ENCODE results near the gene R3HDM4.

Gene R3HDM4

DNA sequence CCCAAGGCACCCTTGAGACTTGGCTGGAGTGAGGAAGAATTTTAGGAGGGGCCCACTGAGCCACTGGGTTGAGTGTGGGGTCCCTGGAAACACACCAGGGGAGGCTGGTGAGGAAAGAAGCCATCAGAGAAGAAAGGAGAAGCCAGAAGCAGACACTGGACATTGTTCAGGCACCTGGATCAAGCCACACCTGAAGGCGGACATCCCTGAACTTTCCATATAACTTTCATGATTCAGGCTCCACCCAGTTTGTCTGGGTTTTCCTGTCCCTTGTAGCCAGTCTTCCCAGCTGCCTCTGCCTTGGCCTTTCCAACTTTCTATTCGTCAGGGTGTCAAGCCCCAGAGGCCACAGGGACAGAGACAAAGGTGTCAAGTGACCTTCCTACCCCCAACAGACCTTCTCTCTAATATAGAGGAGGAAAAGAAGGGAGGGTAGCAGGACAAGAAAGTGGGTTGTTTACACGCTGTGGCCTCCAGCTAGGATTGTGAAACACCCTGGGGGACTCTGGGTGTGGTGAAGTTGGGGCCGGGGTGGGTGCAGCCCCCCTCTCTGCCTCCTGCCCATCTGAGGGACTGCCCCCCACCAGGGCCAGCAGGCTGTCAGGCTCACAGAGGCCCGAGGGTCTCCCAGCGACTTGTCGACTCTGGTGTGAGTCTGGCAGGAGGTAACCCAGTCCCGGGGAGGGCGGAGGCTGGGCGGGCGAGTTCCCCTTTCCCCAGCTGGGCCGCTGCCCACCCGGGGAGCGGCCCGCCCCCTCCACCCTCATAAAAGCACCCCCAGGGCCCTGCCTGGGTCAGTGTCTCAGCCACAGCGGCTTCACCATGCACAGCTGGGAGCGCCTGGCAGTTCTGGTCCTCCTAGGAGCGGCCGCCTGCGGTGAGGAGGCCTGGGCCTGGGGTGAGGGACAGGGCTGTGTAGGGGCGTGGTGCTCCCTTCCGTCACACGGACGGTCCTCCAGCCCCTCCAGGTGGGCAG is 53.9 kb downstream of the R3HDM4 start, which contains the start of gene CFD:
TSS of gene CFD (plus strand) at position 797 of the 976 bp plus-strand sequence. CDS start at position 823, 26 bp downstream.
- Histone ChIP-seq H4K20me1 (ENCODE audit: low read depth, low read length) (no peaks in the 10 kb centered on the region), H3K9ac (ENCODE audit: low read length) (no peak within 1 kb of the TSS), H3F3A (ENCODE audit: insufficient read depth) (no peaks in the 10 kb centered on the region), H2AFZ (ENCODE audit: low read depth, low read length, severe bottlenecking) (no peak within 1 kb of the TSS), H3K27ac (ENCODE audit: low read depth, low read length) (no peak within 1 kb of the TSS), H3K79me2 (ENCODE audit: insufficient read depth, low read length) (no peaks in the 10 kb centered on the region), H3K4me2 (ENCODE audit: low read depth, low read length, poor library complexity, severe bottlenecking) (no peak within 1 kb of the TSS), H3K9me3 (ENCODE audit: insufficient read depth, low read length) (no peaks in the 10 kb centered on the region), H3K9me2 (replicated peaks; ENCODE audit: insufficient read depth, low read length) (no peaks in the 10 kb centered on the region), H3K4me3 (ENCODE audit: insufficient read depth, low read length, poor library complexity, severe bottlenecking) (no peak within 1 kb of the TSS), H3K36me3 (ENCODE audit: low read length) (no peaks in the 10 kb centered on the region), H3K27me3 (ENCODE audit: low read length) (no peaks in the 10 kb centered on the region)
- no peak for TF ChIP-seq EZH2phosphoT487 (conservative IDR thresholded peaks at IDR 0.05; ENCODE audit: low read length)
- TF ChIP-seq, protein P1, sequence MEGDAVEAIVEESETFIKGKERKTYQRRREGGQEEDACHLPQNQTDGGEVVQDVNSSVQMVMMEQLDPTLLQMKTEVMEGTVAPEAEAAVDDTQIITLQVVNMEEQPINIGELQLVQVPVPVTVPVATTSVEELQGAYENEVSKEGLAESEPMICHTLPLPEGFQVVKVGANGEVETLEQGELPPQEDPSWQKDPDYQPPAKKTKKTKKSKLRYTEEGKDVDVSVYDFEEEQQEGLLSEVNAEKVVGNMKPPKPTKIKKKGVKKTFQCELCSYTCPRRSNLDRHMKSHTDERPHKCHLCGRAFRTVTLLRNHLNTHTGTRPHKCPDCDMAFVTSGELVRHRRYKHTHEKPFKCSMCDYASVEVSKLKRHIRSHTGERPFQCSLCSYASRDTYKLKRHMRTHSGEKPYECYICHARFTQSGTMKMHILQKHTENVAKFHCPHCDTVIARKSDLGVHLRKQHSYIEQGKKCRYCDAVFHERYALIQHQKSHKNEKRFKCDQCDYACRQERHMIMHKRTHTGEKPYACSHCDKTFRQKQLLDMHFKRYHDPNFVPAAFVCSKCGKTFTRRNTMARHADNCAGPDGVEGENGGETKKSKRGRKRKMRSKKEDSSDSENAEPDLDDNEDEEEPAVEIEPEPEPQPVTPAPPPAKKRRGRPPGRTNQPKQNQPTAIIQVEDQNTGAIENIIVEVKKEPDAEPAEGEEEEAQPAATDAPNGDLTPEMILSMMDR (IDR thresholded peaks at IDR 0.05; ENCODE audit: insufficient read depth, low read length, poor library complexity, severe bottlenecking) = no peak

DNA sequence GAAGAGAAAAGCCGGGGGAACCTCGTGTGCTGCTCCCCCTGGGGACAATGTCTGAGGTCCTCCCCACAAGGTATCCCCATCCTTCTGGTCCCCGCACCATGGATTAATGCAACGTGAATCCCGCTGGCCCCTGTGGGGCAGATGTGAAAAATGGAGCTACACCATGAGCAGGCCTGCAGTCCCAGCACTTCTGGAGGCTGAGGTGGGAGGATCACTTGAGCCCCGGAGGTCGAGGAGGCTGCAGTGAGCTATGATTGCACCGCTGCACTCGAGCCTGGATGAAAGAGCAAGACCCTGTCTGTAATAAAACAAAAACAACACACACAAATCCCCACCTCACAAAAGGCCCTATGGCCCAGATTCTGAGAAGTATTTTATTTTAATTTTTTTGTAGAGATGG is 54.7 kb downstream of the R3HDM4 start:
- Histone ChIP-seq H3K27me3 (ENCODE audit: low read length) (no peaks in the 10 kb centered on the region), H3F3A (ENCODE audit: insufficient read depth) (no peaks in the 10 kb centered on the region), H4K20me1 (ENCODE audit: low read depth, low read length) (no peaks in the 10 kb centered on the region), H3K9ac (ENCODE audit: low read length) (no peak overlapping the region), H3K36me3 (ENCODE audit: low read length) (no peaks in the 10 kb centered on the region), H3K4me3 (ENCODE audit: insufficient read depth, low read length, poor library complexity, severe bottlenecking) (no peak overlapping the region), H3K79me2 (ENCODE audit: insufficient read depth, low read length) (no peaks in the 10 kb centered on the region), H3K4me2 (ENCODE audit: low read depth, low read length, poor library complexity, severe bottlenecking) (no peak overlapping the region), H3K27ac (ENCODE audit: low read depth, low read length) (no peak overlapping the region), H2AFZ (ENCODE audit: low read depth, low read length, severe bottlenecking) (no peak overlapping the region), H3K9me2 (replicated peaks; ENCODE audit: insufficient read depth, low read length) (no peaks in the 10 kb centered on the region), H3K9me3 (ENCODE audit: insufficient read depth, low read length) (no peaks in the 10 kb centered on the region)
- no peak for TF ChIP-seq EZH2phosphoT487 (conservative IDR thresholded peaks at IDR 0.05; ENCODE audit: low read length)
- TF ChIP-seq, protein P1 (IDR thresholded peaks at IDR 0.05; ENCODE audit: insufficient read depth, low read length, poor library complexity, severe bottlenecking) = no peak

DNA sequence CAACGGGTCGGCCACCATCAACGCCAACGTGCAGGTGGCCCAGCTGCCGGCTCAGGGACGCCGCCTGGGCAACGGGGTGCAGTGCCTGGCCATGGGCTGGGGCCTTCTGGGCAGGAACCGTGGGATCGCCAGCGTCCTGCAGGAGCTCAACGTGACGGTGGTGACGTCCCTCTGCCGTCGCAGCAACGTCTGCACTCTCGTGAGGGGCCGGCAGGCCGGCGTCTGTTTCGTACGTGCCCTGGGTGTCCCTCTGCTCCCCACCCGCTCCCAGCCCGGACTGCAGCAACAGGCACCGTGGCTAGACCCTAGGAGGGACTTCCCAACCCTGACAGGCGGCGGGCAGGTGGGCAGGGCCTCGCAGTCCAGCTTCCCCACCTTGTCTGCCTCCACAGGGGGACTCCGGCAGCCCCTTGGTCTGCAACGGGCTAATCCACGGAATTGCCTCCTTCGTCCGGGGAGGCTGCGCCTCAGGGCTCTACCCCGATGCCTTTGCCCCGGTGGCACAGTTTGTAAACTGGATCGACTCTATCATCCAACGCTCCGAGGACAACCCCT is 57.4 kb downstream of the R3HDM4 start:
- H3K27me3 ChIP-seq (ENCODE audit: low read length) = no peaks in the 10 kb centered on the region
- H3K79me2 ChIP-seq (ENCODE audit: insufficient read depth, low read length) = no peaks in the 10 kb centered on the region
- no peak overlapping the region for H2AFZ ChIP-seq (ENCODE audit: low read depth, low read length, severe bottlenecking)
- H3K36me3 ChIP-seq (ENCODE audit: low read length) = no peaks in the 10 kb centered on the region
- H3K27ac ChIP-seq (ENCODE audit: low read depth, low read length) = no peak overlapping the region
- H3K9ac ChIP-seq (ENCODE audit: low read length) = no peak overlapping the region
- H3K4me2 ChIP-seq (ENCODE audit: low read depth, low read length, poor library complexity, severe bottlenecking) = no peak overlapping the region
- no peaks in the 10 kb centered on the region for H3K9me3 ChIP-seq (ENCODE audit: insufficient read depth, low read length)
- H4K20me1 ChIP-seq (ENCODE audit: low read depth, low read length) = no peaks in the 10 kb centered on the region
- no peaks in the 10 kb centered on the region for H3F3A ChIP-seq (ENCODE audit: insufficient read depth)
- no peaks in the 10 kb centered on the region for H3K9me2 ChIP-seq (replicated peaks; ENCODE audit: insufficient read depth, low read length)
- no peak overlapping the region for H3K4me3 ChIP-seq (ENCODE audit: insufficient read depth, low read length, poor library complexity, severe bottlenecking)
- TF ChIP-seq EZH2phosphoT487 (conservative IDR thresholded peaks at IDR 0.05; ENCODE audit: low read length) = no peak
- TF ChIP-seq, protein P1 (IDR thresholded peaks at IDR 0.05; ENCODE audit: insufficient read depth, low read length, poor library complexity, severe bottlenecking) = no peak
